ACC112 (cell line): ENCODE results near the gene DSTYK.
"Not testable (repeated sequence)": the region's sequence is repeated elsewhere in the genome, so short reads cannot be mapped to it uniquely, and the experiment has no call there.

Experiments
- H2AFZ ChIP-seq: fragments of 200-600 bp; sonication (generic); one replicate; pipeline ENCODE4 v1.6.0; 2017; ENCODE audit warnings: antibody characterized with exemption, low read length; ENCODE audit not compliant: unreplicated experiment
- H3K27ac ChIP-seq: fragments of 200-600 bp; sonication (generic); 2 replicates; pipeline ENCODE4 v1.5.1; 2014; ENCODE audit warnings: low read depth, mild to moderate bottlenecking, antibody characterized with exemption, low read length, moderate library complexity
- H3K27me3 ChIP-seq: fragments of 200-600 bp; sonication (generic); 2 replicates; pipeline ENCODE4 v1.6.1; 2014; ENCODE audit warnings: mild to moderate bottlenecking, antibody characterized with exemption, low read length, moderate library complexity, mixed read lengths; ENCODE audit not compliant: insufficient read depth
- H3K36me3 ChIP-seq: fragments of 200-600 bp; sonication (generic); 2 replicates; pipeline ENCODE4 v1.6.1; 2016; ENCODE audit warnings: mild to moderate bottlenecking, antibody characterized with exemption, low read length, moderate library complexity, mixed read lengths; ENCODE audit not compliant: insufficient read depth
- H3K4me1 ChIP-seq: fragments of 200-600 bp; sonication (generic); one replicate; pipeline ENCODE4 v1.6.1; 2016; ENCODE audit warnings: low read length, mixed read lengths; ENCODE audit not compliant: insufficient read depth, unreplicated experiment, control insufficient read depth
- H3K4me3 ChIP-seq: fragments of 200-600 bp; sonication (generic); 2 replicates; pipeline ENCODE4 v1.5.1; 2014; ENCODE audit warnings: mild to moderate bottlenecking, low read depth, low read length
- H3K79me2 ChIP-seq: fragments of 200-600 bp; sonication (generic); one replicate; pipeline ENCODE4 v1.6.0; 2016; ENCODE audit warnings: low read length; ENCODE audit not compliant: control insufficient read depth, unreplicated experiment, insufficient read depth

The DSTYK gene

GRCh38 chr1:205171369-205171768 lies 40.1 kb downstream of the DSTYK start:
- Histone ChIP-seq H3K27ac (no peak overlapping the region), H3K36me3 (no peaks in the 10 kb centered on the region), H3K27me3 (no peaks in the 10 kb centered on the region), H3K4me1 (peaks cover 23% of the 10 kb centered on the region), H3K79me2 (no peaks in the 10 kb centered on the region), H2AFZ (no peak overlapping the region), H3K4me3 (no peak overlapping the region)

- Histone ChIP-seq H3K4me3 (no peak overlapping the region), H3K27ac (no peak overlapping the region), H3K79me2 (no peaks in the 10 kb centered on the region), H3K36me3 (no peaks in the 10 kb centered on the region), H3K27me3 (no peaks in the 10 kb centered on the region), H2AFZ (no peak overlapping the region), H3K4me1 (peaks cover 21% of the 10 kb centered on the region)
Observed at GRCh38 chr1:205170532-205171269, 40.8 kb downstream of the DSTYK start.

- Histone ChIP-seq H3K27me3 (no peaks in the 10 kb centered on the region), H3K36me3 (no peaks in the 10 kb centered on the region), H3K4me1 (peaks cover 16% of the 10 kb centered on the region), H3K27ac (no peak overlapping the region), H3K79me2 (no peaks in the 10 kb centered on the region), H2AFZ (no peak overlapping the region), H3K4me3 (no peak overlapping the region)
Observed at GRCh38 chr1:205169248-205169647, 42.3 kb downstream of the DSTYK start.

GRCh38 chr1:205168291-205168690 lies 43.2 kb downstream of the DSTYK start:
- H3K79me2 ChIP-seq, result no peaks in the 10 kb centered on the region
- H2AFZ ChIP-seq, result no peak overlapping the region
- no peak overlapping the region for H3K4me3 ChIP-seq
- H3K27ac ChIP-seq, result no peak overlapping the region
- peaks cover 8% of the 10 kb centered on the region; the same call in 1 of the 2 replicates for H3K36me3 ChIP-seq
- H3K4me1 ChIP-seq, result peaks cover 10% of the 10 kb centered on the region
- H3K27me3 ChIP-seq, result no peaks in the 10 kb centered on the region

- no peaks in the 10 kb centered on the region for H3K4me1 ChIP-seq
- peaks cover 39% of the 10 kb centered on the region for H3K36me3 ChIP-seq
- H3K4me3 ChIP-seq, result no peak overlapping the region
- no peaks in the 10 kb centered on the region for H3K27me3 ChIP-seq
- no peak overlapping the region for H2AFZ ChIP-seq
- H3K79me2 ChIP-seq, result no peaks in the 10 kb centered on the region
- H3K27ac ChIP-seq, result no peak overlapping the region
Observed at GRCh38 chr1:205162301-205162700, 49.2 kb downstream of the DSTYK start.

GRCh38 chr1:205161076-205161475 lies 50.4 kb downstream of the DSTYK start:
- no peaks in the 10 kb centered on the region for H3K79me2 ChIP-seq
- H3K36me3 ChIP-seq, result peaks cover 51% of the 10 kb centered on the region
- no peak overlapping the region for H3K27ac ChIP-seq

GRCh38 chr1:205158048-205158616 lies 53.4 kb downstream of the DSTYK start:
- no peaks in the 10 kb centered on the region for H3K79me2 ChIP-seq
- H3K4me3 ChIP-seq, result no peak overlapping the region
- no peaks in the 10 kb centered on the region for H3K27me3 ChIP-seq
- no peaks in the 10 kb centered on the region for H3K4me1 ChIP-seq
- H2AFZ ChIP-seq, result no peak overlapping the region
- H3K36me3 ChIP-seq, result peaks cover 54% of the 10 kb centered on the region
- H3K27ac ChIP-seq, result no peak overlapping the region

More at GRCh38 chr1:205161076-205161475, 50.4 kb downstream of the DSTYK start:
- no peaks in the 10 kb centered on the region for H3K4me1 ChIP-seq
- no peaks in the 10 kb centered on the region for H3K27me3 ChIP-seq
- H2AFZ ChIP-seq, result no peak overlapping the region
- H3K4me3 ChIP-seq, result no peak overlapping the region

GRCh38 chr1:205155665-205156377 lies 55.7 kb downstream of the DSTYK start:
- not testable (repeated sequence) for H3K4me3 ChIP-seq, H3K27me3 ChIP-seq, H3K4me1 ChIP-seq, H3K79me2 ChIP-seq, H2AFZ ChIP-seq, H3K27ac ChIP-seq
- peaks cover 42% of the 10 kb centered on the region for H3K36me3 ChIP-seq

GRCh38 chr1:205152505-205152904 lies 59.0 kb downstream of the DSTYK start:
- Histone ChIP-seq H3K4me1 (peaks cover 1% of the 10 kb centered on the region), H3K79me2 (no peaks in the 10 kb centered on the region), H3K36me3 (peaks cover 25% of the 10 kb centered on the region), H2AFZ (no peak overlapping the region), H3K27me3 (no peaks in the 10 kb centered on the region), H3K4me3 (no peak overlapping the region), H3K27ac (no peak overlapping the region)

GRCh38 chr1:205150651-205151428 lies 60.7 kb downstream of the DSTYK start:
- no peaks in the 10 kb centered on the region for H3K27me3 ChIP-seq
- H3K27ac ChIP-seq, result no peak overlapping the region
- peaks cover 11% of the 10 kb centered on the region for H3K4me1 ChIP-seq
- no peak overlapping the region for H3K4me3 ChIP-seq
- no peaks in the 10 kb centered on the region for H3K79me2 ChIP-seq
- peaks cover 8% of the 10 kb centered on the region; the same call in 1 of the 2 replicates for H3K36me3 ChIP-seq
- no peak overlapping the region for H2AFZ ChIP-seq
